DOHH2 (cell line): ENCODE data around the gene LCN10.

Experiments used
- H3F3A ChIP-seq: fragments of 200-600 bp; sonication (generic), shearing (Covaris generic); 2 replicates; pipeline ENCODE4 v1.6.0; 2016; ENCODE audit warnings: antibody characterized with exemption, mild to moderate bottlenecking; ENCODE audit not compliant: control insufficient read depth, insufficient read depth
- H3K27ac ChIP-seq: fragments of 200-600 bp; sonication (generic); 2 replicates; pipeline ENCODE4 v1.5.1; 2014; ENCODE audit warnings: low read depth, mild to moderate bottlenecking, low read length, moderate library complexity
- H3K27me3 ChIP-seq: fragments of 200-600 bp; sonication (generic); 2 replicates; pipeline ENCODE4 v1.6.1; 2014; ENCODE audit warnings: mild to moderate bottlenecking, low read length, mixed read lengths; ENCODE audit not compliant: control insufficient read depth
- H3K36me3 ChIP-seq: fragments of 200-600 bp; sonication (generic); 2 replicates; pipeline ENCODE4 v1.6.1; 2014; ENCODE audit warnings: mild to moderate bottlenecking, low read length, moderate library complexity, mixed read lengths; ENCODE audit not compliant: control insufficient read depth
- H3K4me1 ChIP-seq: fragments of 200-600 bp; sonication (generic); 2 replicates; pipeline ENCODE4 v1.6.1; 2014; ENCODE audit warnings: mild to moderate bottlenecking, low read length, mixed read lengths; ENCODE audit not compliant: control insufficient read depth
- H3K4me2 ChIP-seq: fragments of 200-600 bp; sonication (generic); 2 replicates; pipeline ENCODE4 v1.6.0; 2014; ENCODE audit warnings: mild to moderate bottlenecking, low read length, moderate library complexity
- H3K4me3 ChIP-seq: fragments of 200-600 bp; sonication (generic); 2 replicates; pipeline ENCODE4 v1.5.1; 2014; ENCODE audit warnings: mild to moderate bottlenecking, low read length, mixed read lengths
- H3K79me2 ChIP-seq: fragments of 200-600 bp; sonication (generic); 2 replicates; pipeline ENCODE4 v1.6.1; 2014; ENCODE audit warnings: mild to moderate bottlenecking, low read length, mixed read lengths; ENCODE audit not compliant: control insufficient read depth
- H3K9me2 ChIP-seq: fragments of 200-600 bp; sonication (generic); replicated peaks from 2 replicates; pipeline ENCODE4 v1.6.1; 2014; ENCODE audit warnings: mild to moderate bottlenecking, low read length, mixed read lengths; ENCODE audit not compliant: control insufficient read depth
- H3K9me3 ChIP-seq: fragments of 200-600 bp; sonication (generic); 2 replicates; pipeline ENCODE4 v1.6.1; 2014; ENCODE audit warnings: antibody characterized with exemption, low read length, mixed read lengths; ENCODE audit not compliant: control insufficient read depth, insufficient read depth
- H4K20me1 ChIP-seq: fragments of 200-600 bp; sonication (generic); 2 replicates; pipeline ENCODE4 v1.6.0; 2014; ENCODE audit warnings: low read depth, mild to moderate bottlenecking, antibody characterized with exemption, low read length, moderate library complexity; ENCODE audit not compliant: control insufficient read depth, insufficient read depth
- EZH2phosphoT487 ChIP-seq: fragments of 200-600 bp; sonication (generic); IDR thresholded peaks from 2 replicates; pipeline ENCODE4 v1.6.1; 2017; ENCODE audit warnings: borderline replicate concordance, mild to moderate bottlenecking, antibody characterized with exemption, low read length, moderate library complexity, mixed read lengths
- TF ChIP-seq, protein P1 (sequence below): fragments of 200-600 bp; sonication (generic); IDR thresholded peaks from one replicate; pipeline ENCODE4 v1.5.1; 2014; ENCODE audit warnings: antibody characterized with exemption, mild to moderate bottlenecking, low read depth, low read length; ENCODE audit not compliant: poor library complexity, severe bottlenecking

The LCN10 gene

DNA sequence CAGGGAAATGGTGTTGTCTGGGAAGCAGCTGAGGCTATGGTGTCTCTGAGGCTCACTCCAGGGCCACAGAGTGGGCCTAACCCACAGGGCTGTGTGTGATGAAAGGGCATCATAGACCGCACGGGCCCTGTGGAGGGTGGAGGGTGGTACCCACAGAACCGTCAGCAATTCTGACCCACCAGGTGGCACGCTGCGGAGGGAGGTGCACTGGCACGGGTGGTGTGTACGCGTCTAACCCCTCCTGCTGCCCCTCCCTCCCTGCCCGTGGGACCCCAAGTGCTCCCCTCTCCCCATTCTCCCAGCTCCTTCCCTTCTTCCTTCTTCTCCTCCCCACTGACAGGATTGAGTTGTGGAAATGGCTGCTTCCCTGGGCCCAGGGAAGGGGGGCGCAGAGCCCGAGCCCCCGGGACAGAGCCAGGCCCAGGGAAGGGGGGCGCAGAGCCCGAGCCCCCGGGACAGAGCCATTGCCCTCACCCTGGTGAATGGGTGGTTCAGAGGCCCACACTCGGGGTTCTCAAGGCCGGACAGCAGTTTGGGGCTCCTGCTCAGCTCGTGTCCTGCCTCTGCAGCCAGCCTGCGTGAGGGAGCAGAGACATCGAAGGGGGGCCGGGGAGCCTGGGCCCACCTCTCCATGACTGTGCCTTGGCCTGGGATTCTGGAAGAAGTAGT, 6.8 kb downstream of the LCN10 start:
- Histone ChIP-seq H3K4me1 (peaks cover 4% of the 10 kb centered on the region), H3K9me2 (no peaks in the 10 kb centered on the region)
- TF ChIP-seq, protein P1, sequence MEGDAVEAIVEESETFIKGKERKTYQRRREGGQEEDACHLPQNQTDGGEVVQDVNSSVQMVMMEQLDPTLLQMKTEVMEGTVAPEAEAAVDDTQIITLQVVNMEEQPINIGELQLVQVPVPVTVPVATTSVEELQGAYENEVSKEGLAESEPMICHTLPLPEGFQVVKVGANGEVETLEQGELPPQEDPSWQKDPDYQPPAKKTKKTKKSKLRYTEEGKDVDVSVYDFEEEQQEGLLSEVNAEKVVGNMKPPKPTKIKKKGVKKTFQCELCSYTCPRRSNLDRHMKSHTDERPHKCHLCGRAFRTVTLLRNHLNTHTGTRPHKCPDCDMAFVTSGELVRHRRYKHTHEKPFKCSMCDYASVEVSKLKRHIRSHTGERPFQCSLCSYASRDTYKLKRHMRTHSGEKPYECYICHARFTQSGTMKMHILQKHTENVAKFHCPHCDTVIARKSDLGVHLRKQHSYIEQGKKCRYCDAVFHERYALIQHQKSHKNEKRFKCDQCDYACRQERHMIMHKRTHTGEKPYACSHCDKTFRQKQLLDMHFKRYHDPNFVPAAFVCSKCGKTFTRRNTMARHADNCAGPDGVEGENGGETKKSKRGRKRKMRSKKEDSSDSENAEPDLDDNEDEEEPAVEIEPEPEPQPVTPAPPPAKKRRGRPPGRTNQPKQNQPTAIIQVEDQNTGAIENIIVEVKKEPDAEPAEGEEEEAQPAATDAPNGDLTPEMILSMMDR: no peak
- TF ChIP-seq EZH2phosphoT487: no peak

DNA sequence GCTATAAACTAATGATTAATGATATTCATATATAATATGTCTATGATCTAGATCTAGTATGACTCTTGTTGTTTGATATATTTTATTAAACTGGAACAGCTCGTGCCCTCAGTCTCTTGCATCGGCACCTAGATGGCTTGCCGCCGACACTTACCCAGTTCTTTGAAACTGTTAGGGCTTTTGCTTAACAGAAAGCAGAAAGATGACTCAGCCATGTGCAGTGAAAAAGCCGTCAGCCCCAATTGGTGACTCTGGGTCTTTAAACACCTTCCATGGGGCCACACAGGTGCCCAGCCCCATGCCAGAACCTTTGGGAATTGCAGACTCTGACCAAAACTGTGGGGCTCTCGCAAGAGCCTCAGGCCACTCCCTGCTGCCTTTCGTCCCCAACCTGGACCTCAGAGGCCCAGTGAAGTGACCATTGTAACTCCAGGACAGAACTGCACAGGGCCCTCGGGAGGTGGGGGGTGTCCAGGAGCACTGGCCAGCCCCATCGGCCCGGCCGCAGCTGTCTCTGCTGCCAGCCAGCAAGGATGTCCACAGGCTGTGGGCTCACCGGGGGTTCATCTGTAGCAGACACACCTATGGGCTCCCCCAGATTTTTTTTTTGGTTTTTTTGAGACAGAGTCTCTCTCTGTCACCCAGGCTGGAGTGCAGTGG, 7.8 kb downstream of the LCN10 start:
- peaks cover 7% of the 10 kb centered on the region for H3K36me3 ChIP-seq
- H3K9me3 ChIP-seq: no peaks in the 10 kb centered on the region
- peaks cover 14% of the 10 kb centered on the region for H3K79me2 ChIP-seq
- H4K20me1 ChIP-seq: no peaks in the 10 kb centered on the region
- no peaks in the 10 kb centered on the region for H3K9me2 ChIP-seq
- H3K27ac ChIP-seq: no peak overlapping the region
- H3K4me1 ChIP-seq: peaks cover 4% of the 10 kb centered on the region
- TF ChIP-seq EZH2phosphoT487: no peak
- TF ChIP-seq, protein P1: no peak
- no peak overlapping the region for H3K4me2 ChIP-seq
- H3K4me3 ChIP-seq: no peak overlapping the region
- no peaks in the 10 kb centered on the region for H3F3A ChIP-seq
- peaks cover 2% of the 10 kb centered on the region; the same call in 1 of the 2 replicates for H3K27me3 ChIP-seq

More for the DNA sequence above, 6.8 kb downstream of the LCN10 start:
- H3K9me3 ChIP-seq: no peaks in the 10 kb centered on the region
- H3F3A ChIP-seq: no peaks in the 10 kb centered on the region
- no peak overlapping the region for H3K4me3 ChIP-seq
- H4K20me1 ChIP-seq: no peaks in the 10 kb centered on the region
- H3K36me3 ChIP-seq: peaks cover 4% of the 10 kb centered on the region
- H3K4me2 ChIP-seq: no peak overlapping the region
- peaks cover 10% of the 10 kb centered on the region for H3K27me3 ChIP-seq
- peaks cover 4% of the 10 kb centered on the region for H3K79me2 ChIP-seq
- H3K27ac ChIP-seq: no peak overlapping the region

DNA sequence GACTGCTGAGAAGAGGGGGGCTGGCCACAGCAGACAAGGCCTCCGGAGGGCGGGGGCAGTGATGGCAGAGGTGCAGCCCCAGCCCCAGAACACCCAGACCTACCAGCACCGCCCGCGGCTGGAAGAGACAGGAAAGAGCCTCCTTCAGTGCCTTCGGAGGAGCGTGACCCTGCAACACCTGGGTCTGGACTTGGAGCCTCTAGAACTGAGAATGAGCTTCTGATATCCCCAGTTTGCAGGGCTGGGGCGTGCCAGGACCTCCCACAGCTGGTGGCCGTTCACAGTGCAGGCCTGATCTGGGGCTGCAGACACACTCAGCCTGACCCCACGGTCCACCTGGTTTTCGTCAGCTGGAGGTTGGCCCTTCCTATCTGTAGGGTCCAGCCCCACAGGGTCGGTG, 9.1 kb downstream of the LCN10 start:
- no peaks in the 10 kb centered on the region for H4K20me1 ChIP-seq
- H3K4me1 ChIP-seq: peaks cover 16% of the 10 kb centered on the region
- H3K36me3 ChIP-seq: peaks cover 7% of the 10 kb centered on the region
- no peak overlapping the region for H3K4me2 ChIP-seq
- no peaks in the 10 kb centered on the region for H3K9me3 ChIP-seq
- no peak overlapping the region for H3K4me3 ChIP-seq
- H3K27me3 ChIP-seq: no peaks in the 10 kb centered on the region
- TF ChIP-seq, protein P1: no peak
- TF ChIP-seq EZH2phosphoT487: no peak
- H3K9me2 ChIP-seq: no peaks in the 10 kb centered on the region
- H3K27ac ChIP-seq: no peak overlapping the region
- H3F3A ChIP-seq: no peaks in the 10 kb centered on the region; the same call in 1 of the 2 replicates
- H3K79me2 ChIP-seq: peaks cover 27% of the 10 kb centered on the region
